ENCODE results near the gene ATXN10.

ATXN10 gene

GRCh38 chr22:45890351-45890635 lies 218.7 kb downstream of the ATXN10 start:
- H4K12ac ChIP-seq (ENCODE audit: low read depth, low read length) = no peak overlapping the region
- H3K9ac ChIP-seq (ENCODE audit: low read length) = no peak overlapping the region
- no peak overlapping the region for H3K23ac ChIP-seq (ENCODE audit: low read length)
- H3K79me1 ChIP-seq (ENCODE audit: low read length) = no peaks in the 10 kb centered on the region
- no peak overlapping the region for H3K27ac ChIP-seq (ENCODE audit: low read depth, low read length)
- H2BK5ac ChIP-seq (ENCODE audit: low read depth, low read length, poor library complexity) = no peak overlapping the region
- H2BK12ac ChIP-seq (ENCODE audit: low read length) = no peak overlapping the region
- no peak overlapping the region for H2AFZ ChIP-seq (ENCODE audit: insufficient read depth, low read length, poor library complexity)
- H4K8ac ChIP-seq (ENCODE audit: low read depth, low read length) = no peak overlapping the region
- H3K9me3 ChIP-seq (ENCODE audit: insufficient read depth, low read depth, low read length) = no peaks in the 10 kb centered on the region
- no peak overlapping the region for H3K4me3 ChIP-seq (ENCODE audit: low read depth, low read length)
- no peaks in the 10 kb centered on the region for H3K4me1 ChIP-seq (ENCODE audit: control insufficient read depth in 1 of 2, insufficient read depth in 2 of 2, low read length in 2 of 2)
- no peak overlapping the region for H4K91ac ChIP-seq (ENCODE audit: low read depth, low read length)
- no peaks in the 10 kb centered on the region for H3K36me3 ChIP-seq (ENCODE audit: control insufficient read depth in 1 of 2, insufficient read depth in 2 of 2, low read length in 2 of 2)
- no peak overlapping the region for H3K18ac ChIP-seq (ENCODE audit: low read length)
- WGBS (ENCODE audit: extremely low coverage, insufficient coverage, insufficient read length) = 100% methylated on average over 7 of the region's 26 CpGs
- no peaks in the 10 kb centered on the region for H3K79me2 ChIP-seq (ENCODE audit: control insufficient read depth, insufficient read depth, low read length, poor library complexity)
- no peaks in the 10 kb centered on the region for H3K27me3 ChIP-seq (ENCODE audit: insufficient read depth, low read length)
- no peak overlapping the region for H3K4me2 ChIP-seq (ENCODE audit: low read length)
- no peak overlapping the region for H2AK5ac ChIP-seq (ENCODE audit: low read length)
- no peak overlapping the region for H2BK120ac ChIP-seq (ENCODE audit: insufficient read depth, low read length, poor library complexity)
- no peak for DNase-seq
- H3K4ac ChIP-seq (ENCODE audit: low read depth, low read length) = no peak overlapping the region
- H3K14ac ChIP-seq (ENCODE audit: low read length) = no peak overlapping the region

- Histone ChIP-seq H2BK120ac (ENCODE audit: insufficient read depth, low read length, poor library complexity) (no peak overlapping the region), H3K18ac (ENCODE audit: low read length) (no peak overlapping the region), H4K8ac (ENCODE audit: low read depth, low read length) (no peak overlapping the region), H3K79me2 (ENCODE audit: control insufficient read depth, insufficient read depth, low read length, poor library complexity) (no peaks in the 10 kb centered on the region), H3K36me3 (ENCODE audit: control insufficient read depth in 1 of 2, insufficient read depth in 2 of 2, low read length in 2 of 2) (no peaks in the 10 kb centered on the region), H3K9me3 (ENCODE audit: insufficient read depth, low read depth, low read length) (no peaks in the 10 kb centered on the region), H2AFZ (ENCODE audit: insufficient read depth, low read length, poor library complexity) (no peak overlapping the region), H3K79me1 (ENCODE audit: low read length) (peaks cover 6% of the 10 kb centered on the region), H2BK12ac (ENCODE audit: low read length) (no peak overlapping the region), H4K91ac (ENCODE audit: low read depth, low read length) (no peak overlapping the region), H4K12ac (ENCODE audit: low read depth, low read length) (no peak overlapping the region), H3K23ac (ENCODE audit: low read length) (no peak overlapping the region), H3K9ac (ENCODE audit: low read length) (no peak overlapping the region), H3K4me3 (ENCODE audit: low read depth, low read length) (no peak overlapping the region), H2BK5ac (ENCODE audit: low read depth, low read length, poor library complexity) (no peak overlapping the region), H3K4me1 (ENCODE audit: control insufficient read depth in 1 of 2, insufficient read depth in 2 of 2, low read length in 2 of 2) (peaks cover 4 to 6% of the 10 kb centered on the region in 2 experiments), H3K4me2 (ENCODE audit: low read length) (no peak overlapping the region), H3K14ac (ENCODE audit: low read length) (no peak overlapping the region), H3K27ac (ENCODE audit: low read depth, low read length) (no peak overlapping the region), H3K4ac (ENCODE audit: low read depth, low read length) (no peak overlapping the region), H3K27me3 (ENCODE audit: insufficient read depth, low read length) (no peaks in the 10 kb centered on the region), H2AK5ac (ENCODE audit: low read length) (no peak overlapping the region)
- WGBS (ENCODE audit: extremely low coverage, insufficient coverage, insufficient read length) = no CpG with 5 or more reads among the region's 37 CpGs
- no peak for DNase-seq
These were observed 219.4 kb downstream of the ATXN10 start for GRCh38 chr22:45891021-45891421.

DNA sequence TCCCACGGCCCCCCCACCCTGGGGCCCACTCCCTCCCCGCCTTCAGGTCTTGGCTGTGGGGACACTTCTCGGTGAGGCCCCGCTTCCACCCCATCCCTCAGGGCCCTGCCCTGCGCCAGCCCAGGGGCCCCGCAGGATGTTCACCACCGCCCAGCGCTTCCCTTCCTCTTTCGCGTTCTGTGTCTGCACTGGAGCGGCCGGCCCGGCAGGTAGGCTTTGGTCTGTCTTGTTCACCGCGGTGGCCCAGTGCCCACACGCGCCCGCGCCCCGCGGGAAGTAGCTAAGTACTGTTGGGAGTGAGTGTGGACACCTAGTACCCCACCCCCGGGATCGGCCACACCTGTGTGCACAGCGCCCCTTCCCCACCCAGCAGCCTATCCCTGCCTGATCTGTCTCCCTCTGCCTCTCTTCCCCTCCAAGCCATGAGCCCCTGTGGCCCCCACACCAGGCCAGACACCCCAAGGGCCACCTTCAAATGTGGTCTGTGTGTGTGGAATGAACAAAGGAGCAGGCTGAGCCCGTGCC lies 219.9 kb downstream of the ATXN10 start:
- H4K91ac ChIP-seq (ENCODE audit: low read depth, low read length) = no peak overlapping the region
- no CpG with 5 or more reads among the region's 25 CpGs for WGBS (ENCODE audit: extremely low coverage, insufficient coverage, insufficient read length)

DNA sequence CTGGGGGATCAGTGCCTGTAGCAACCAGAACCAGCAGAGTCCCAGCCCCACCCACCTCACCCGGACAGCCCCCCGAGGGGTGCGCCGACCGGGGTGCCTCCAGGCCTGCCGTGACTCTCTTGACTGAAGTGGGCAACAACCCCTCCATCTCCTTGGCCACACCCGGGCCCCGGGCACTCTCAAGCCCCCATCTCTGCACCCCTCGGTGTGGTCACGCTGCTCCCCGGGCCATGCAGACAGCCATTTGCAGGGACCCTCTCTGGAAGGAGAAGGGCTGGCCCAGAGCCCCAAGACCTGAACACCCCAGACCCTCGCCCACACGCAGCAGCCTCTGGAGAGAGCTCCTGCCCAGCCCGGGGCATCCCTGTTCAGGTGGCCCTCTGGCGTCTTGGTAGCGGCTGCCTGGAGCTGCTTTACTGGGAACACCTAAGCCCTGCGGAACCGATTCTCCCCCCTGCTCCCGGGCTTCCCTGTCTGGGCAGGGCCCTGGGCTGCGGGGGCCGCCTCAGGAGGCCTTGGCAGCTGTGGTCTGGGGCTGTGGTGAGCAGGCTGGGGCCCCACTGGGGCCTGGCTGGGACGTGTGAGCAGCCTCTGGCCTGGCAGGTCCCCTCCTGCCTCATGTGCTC lies 220.5 kb downstream of the ATXN10 start:
- Histone ChIP-seq H3K27me3 (ENCODE audit: insufficient read depth, low read length) (no peaks in the 10 kb centered on the region), H3K9ac (ENCODE audit: low read length) (no peak overlapping the region), H3K18ac (ENCODE audit: low read length) (no peak overlapping the region), H3K4ac (ENCODE audit: low read depth, low read length) (no peak overlapping the region), H2AFZ (ENCODE audit: insufficient read depth, low read length, poor library complexity) (no peak overlapping the region), H4K8ac (ENCODE audit: low read depth, low read length) (no peak overlapping the region), H2AK5ac (ENCODE audit: low read length) (no peak overlapping the region), H3K79me1 (ENCODE audit: low read length) (peaks cover 13% of the 10 kb centered on the region), H3K4me1 (ENCODE audit: control insufficient read depth in 1 of 2, insufficient read depth in 2 of 2, low read length in 2 of 2) (peaks cover 13 to 15% of the 10 kb centered on the region in 2 experiments), H2BK120ac (ENCODE audit: insufficient read depth, low read length, poor library complexity) (no peak overlapping the region), H2BK5ac (ENCODE audit: low read depth, low read length, poor library complexity) (no peak overlapping the region), H3K36me3 (ENCODE audit: control insufficient read depth in 1 of 2, insufficient read depth in 2 of 2, low read length in 2 of 2) (no peaks in the 10 kb centered on the region), H3K79me2 (ENCODE audit: control insufficient read depth, insufficient read depth, low read length, poor library complexity) (peaks cover 2% of the 10 kb centered on the region), H4K12ac (ENCODE audit: low read depth, low read length) (no peak overlapping the region), H2BK12ac (ENCODE audit: low read length) (no peak overlapping the region), H3K14ac (ENCODE audit: low read length) (no peak overlapping the region), H3K4me2 (ENCODE audit: low read length) (no peak overlapping the region), H4K91ac (ENCODE audit: low read depth, low read length) (no peak overlapping the region), H3K27ac (ENCODE audit: low read depth, low read length) (no peak overlapping the region), H3K9me3 (ENCODE audit: insufficient read depth, low read depth, low read length) (no peaks in the 10 kb centered on the region), H3K23ac (ENCODE audit: low read length) (no peak overlapping the region), H3K4me3 (ENCODE audit: low read depth, low read length) (no peak overlapping the region)
- DNase-seq = no peak
- WGBS (ENCODE audit: extremely low coverage, insufficient coverage, insufficient read length) = no CpG with 5 or more reads among the region's 22 CpGs

More for the DNA sequence above, 219.9 kb downstream of the ATXN10 start:
- no peak overlapping the region for H3K18ac ChIP-seq (ENCODE audit: low read length)
- H3K23ac ChIP-seq (ENCODE audit: low read length) = no peak overlapping the region
- H2BK120ac ChIP-seq (ENCODE audit: insufficient read depth, low read length, poor library complexity) = no peak overlapping the region
- H3K79me1 ChIP-seq (ENCODE audit: low read length) = peaks cover 9% of the 10 kb centered on the region
- no peak overlapping the region for H2AK5ac ChIP-seq (ENCODE audit: low read length)
- H3K9me3 ChIP-seq (ENCODE audit: insufficient read depth, low read depth, low read length) = no peaks in the 10 kb centered on the region
- no peak overlapping the region for H4K12ac ChIP-seq (ENCODE audit: low read depth, low read length)
- H2AFZ ChIP-seq (ENCODE audit: insufficient read depth, low read length, poor library complexity) = no peak overlapping the region
- H3K4me2 ChIP-seq (ENCODE audit: low read length) = no peak overlapping the region
- no peak overlapping the region for H4K8ac ChIP-seq (ENCODE audit: low read depth, low read length)
- H3K14ac ChIP-seq (ENCODE audit: low read length) = no peak overlapping the region
- H3K4me3 ChIP-seq (ENCODE audit: low read depth, low read length) = no peak overlapping the region
- no peak overlapping the region for H3K9ac ChIP-seq (ENCODE audit: low read length)
- no peak overlapping the region for H3K27ac ChIP-seq (ENCODE audit: low read depth, low read length)
- no peak overlapping the region for H3K4ac ChIP-seq (ENCODE audit: low read depth, low read length)
- DNase-seq = no peak
- H3K4me1 ChIP-seq (ENCODE audit: control insufficient read depth in 1 of 2, insufficient read depth in 2 of 2, low read length in 2 of 2) = peaks cover 7 to 9% of the 10 kb centered on the region in 2 experiments
- H3K36me3 ChIP-seq (ENCODE audit: control insufficient read depth in 1 of 2, insufficient read depth in 2 of 2, low read length in 2 of 2) = no peaks in the 10 kb centered on the region
- H2BK5ac ChIP-seq (ENCODE audit: low read depth, low read length, poor library complexity) = no peak overlapping the region
- no peaks in the 10 kb centered on the region for H3K27me3 ChIP-seq (ENCODE audit: insufficient read depth, low read length)
- peaks cover 2% of the 10 kb centered on the region for H3K79me2 ChIP-seq (ENCODE audit: control insufficient read depth, insufficient read depth, low read length, poor library complexity)
- no peak overlapping the region for H2BK12ac ChIP-seq (ENCODE audit: low read length)

Data from trophoblast cell (in vitro differentiated cells and primary cell).